Prostate gland (tissue), 2 donors: ENCODE measurements around the gene SLC35B1. TPM values are rescaled to one million over a fixed set of nuclear protein-coding genes. Genes with fewer than 3 reads are reported as not detected.

Experiments
- DNase-seq: peaks from one replicate; pipeline ENCODE4 v3.0.0-alpha.2; 2019; ENCODE audit warnings: low spot score
- H3K27ac ChIP-seq, 2 donors: fragments of 200-600 bp; sonication (generic); 2 replicates each; pipeline ENCODE4 v1.5.1; 2017 to 2019
- H3K27me3 ChIP-seq: fragments of 200-600 bp; sonication (generic); replicated peaks from 2 replicates; pipeline ENCODE4 v1.5.1; 2019; ENCODE audit not compliant: insufficient read depth
- H3K36me3 ChIP-seq, 2 donors: fragments of 200-600 bp; sonication (generic); 1 replicate in 1 of 2; 2 replicates in 1 of 2; pipeline versions ENCODE4 v1.5.1 to v1.8.1; 2017 to 2019
- H3K4me1 ChIP-seq: fragments of 200-600 bp; sonication (generic); replicated peaks from 2 replicates; pipeline ENCODE4 v1.5.1; 2019
- H3K4me3 ChIP-seq, 2 donors: fragments of 200-600 bp; sonication (generic); 2 replicates each; pipeline ENCODE4 v1.5.1; 2017 to 2019
- H3K9me3 ChIP-seq: fragments of 200-600 bp; sonication (generic); 2 replicates; pipeline ENCODE4 v1.5.1; 2017
- CTCF ChIP-seq, 4 experiments: fragments of 200-600 bp in 2 of 4; fragments of 450-650 bp in 2 of 4; sonication (generic) in 2 of 4; IDR thresholded peaks; 1 replicate in 3 of 4; 2 replicates in 1 of 4; pipeline ENCODE4 v1.5.1; 2016 to 2019; ENCODE audit warnings: antibody characterized with exemption in 4 of 4, mild to moderate bottlenecking in 2 of 4, moderate library complexity in 2 of 4
- POLR2A ChIP-seq: fragments of 450-650 bp; IDR thresholded peaks from one replicate; pipeline ENCODE4 v1.6.1; 2016; ENCODE audit warnings: antibody characterized with exemption, mild to moderate bottlenecking
- POLR2AphosphoS5 ChIP-seq: sonication (generic); formaldehyde crosslinking; IDR thresholded peaks from one replicate; pipeline ENCODE4 v1.6.1; 2017; ENCODE audit warnings: antibody characterized with exemption
- WGBS: methylation state at CpG from one replicate; pipeline ENCODE4 v1.1.5; 2018; 5-methylcytosine and 5-hydroxymethylcytosine counted together
- intact Hi-C: fragments of 100-400 bp; cut with DNase I; formaldehyde crosslinking; loops from one replicate; pipeline ENCODE4 v1.14.2; 2022
- total RNA-seq, 2 donors: library from RNA; depleted of rRNA; stranded (reverse); fragments of >200 nt; gene quantifications; one replicate each; pipeline ENCODE4 v1.1.0, GENCODE V29; 2016

The SLC35B1 gene
- total RNA-seq, 2 donors from 2014 or later, result 31.0 to 81.0 TPM

GRCh38 chr17:49664706-49665211 lies 43.0 kb downstream of the SLC35B1 start:
- Histone ChIP-seq H3K27ac (no peak overlapping the region), H3K27me3 (no peaks in the 10 kb centered on the region), H3K4me3 (no peak overlapping the region), H3K4me1 (no peaks in the 10 kb centered on the region), H3K36me3 (no peaks in the 10 kb centered on the region), H3K9me3 (no peaks in the 10 kb centered on the region)
- TF ChIP-seq POLR2A, result no peak
- no peak for TF ChIP-seq CTCF (IDR thresholded peaks at IDR 0.05)
- no peak for TF ChIP-seq POLR2AphosphoS5
- no peak for DNase-seq
- intact Hi-C loops, result no loop called here
- 75% methylated on average over 3 of the region's 3 CpGs for WGBS

GRCh38 chr17:49659661-49660382 lies 47.9 kb downstream of the SLC35B1 start:
- TF ChIP-seq CTCF (IDR thresholded peaks at IDR 0.05), result no peak
- no peak for TF ChIP-seq POLR2A
- no peak for TF ChIP-seq POLR2AphosphoS5
- intact Hi-C loops, result no loop called here
- no peak for DNase-seq
- 93% methylated on average over 3 of the region's 3 CpGs for WGBS
- Histone ChIP-seq H3K27ac (no peak overlapping the region), H3K4me3 (no peak overlapping the region), H3K27me3 (no peaks in the 10 kb centered on the region), H3K9me3 (no peaks in the 10 kb centered on the region), H3K36me3 (no peaks in the 10 kb centered on the region), H3K4me1 (no peaks in the 10 kb centered on the region)

- no peak overlapping the region for H3K4me3 ChIP-seq
- intact Hi-C loops, result no loop called here
- H3K36me3 ChIP-seq, result no peaks in the 10 kb centered on the region
- WGBS, result 46% methylated on average over 1 of the region's 1 CpG
- H3K27me3 ChIP-seq, result no peaks in the 10 kb centered on the region
- H3K4me1 ChIP-seq, result no peaks in the 10 kb centered on the region
- no peaks in the 10 kb centered on the region for H3K9me3 ChIP-seq
- no peak for TF ChIP-seq POLR2A
- DNase-seq, result no peak
- H3K27ac ChIP-seq, result no peak overlapping the region
Measured at GRCh38 chr17:49656247-49656646, 51.5 kb downstream of the SLC35B1 start.

Other genes with a start within 250 kb of the SLC35B1 start
- 10 to 100 TPM; 30.1 to 34.4 TPM for gene NGFR, start 212.7 kb downstream of the SLC35B1 start, total RNA-seq
- gene NXPH3, start 132.1 kb downstream of the SLC35B1 start, total RNA-seq, result 10 to 100 TPM in 1 of 2 donors, 1 to 10 TPM in 1; 4.7 to 15.5 TPM
- 10 to 100 TPM; 80.8 to 93.0 TPM for gene SPOP, start 29.9 kb downstream of the SLC35B1 start, total RNA-seq
- gene FAM117A, start 56.2 kb upstream of the SLC35B1 start, total RNA-seq, result 10 to 100 TPM; 30.9 to 46.4 TPM
- 10 to 100 TPM; 48.3 to 78.6 TPM for gene KAT7, start 80.7 kb upstream of the SLC35B1 start, total RNA-seq
- not detected for gene TAC4, start 140.1 kb upstream of the SLC35B1 start, total RNA-seq